GM23248 (cell line): Measurements from ENCODE around the gene PIRT.

Experiments used
- EZH2 ChIP-seq: fragments of 200-600 bp; sonication (generic); IDR thresholded peaks from 2 replicates; pipeline ENCODE4 v1.6.1; 2018; ENCODE audit warnings: antibody characterized with exemption, mild to moderate bottlenecking; ENCODE audit not compliant: insufficient read depth, poor library complexity, severe bottlenecking
- EZH2phosphoT487 ChIP-seq: fragments of 200-600 bp; sonication (generic); IDR thresholded peaks from 2 replicates; pipeline ENCODE4 v1.6.1; 2018; ENCODE audit warnings: antibody characterized with exemption, moderate library complexity, mild to moderate bottlenecking, low read depth; ENCODE audit not compliant: insufficient read depth

- TF ChIP-seq EZH2: no peak
- TF ChIP-seq EZH2phosphoT487: no peak
These were observed 62.8 kb downstream of the PIRT start for GRCh38 chr17:10775058-10775457.
